ENCODE results near the gene PAPSS1. TPM values are rescaled to one million over a fixed set of nuclear protein-coding genes. Genes with fewer than 3 reads are reported as not detected.

PAPSS1 gene
- polyA plus RNA-seq, 3 donors, result 75.1 to 94.3 (median 82.9) TPM

DNA sequence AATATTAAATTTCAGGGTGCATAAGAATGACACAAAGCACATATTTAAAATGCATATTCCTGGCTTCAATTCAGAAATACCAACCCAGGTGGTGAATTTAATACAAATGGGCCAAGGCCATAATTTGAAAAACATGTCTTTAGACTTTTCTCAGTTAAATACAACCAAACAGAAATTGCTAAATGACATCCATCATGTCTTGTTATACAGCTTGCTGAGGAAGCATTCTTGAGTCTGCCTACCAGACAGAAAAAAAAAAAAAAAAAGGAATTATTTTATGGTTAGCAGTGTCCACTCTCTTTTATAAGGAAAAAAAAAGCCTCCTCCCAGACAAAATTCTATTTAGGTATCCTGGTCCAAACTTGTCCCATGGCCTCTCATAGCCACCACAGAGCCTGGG, 119.1 kb downstream of the PAPSS1 start:
- DNase-seq (ENCODE audit: extremely low read depth in 1 of 11, low read depth in 9 of 11, low spot score in 4 of 11), result no peak

DNA sequence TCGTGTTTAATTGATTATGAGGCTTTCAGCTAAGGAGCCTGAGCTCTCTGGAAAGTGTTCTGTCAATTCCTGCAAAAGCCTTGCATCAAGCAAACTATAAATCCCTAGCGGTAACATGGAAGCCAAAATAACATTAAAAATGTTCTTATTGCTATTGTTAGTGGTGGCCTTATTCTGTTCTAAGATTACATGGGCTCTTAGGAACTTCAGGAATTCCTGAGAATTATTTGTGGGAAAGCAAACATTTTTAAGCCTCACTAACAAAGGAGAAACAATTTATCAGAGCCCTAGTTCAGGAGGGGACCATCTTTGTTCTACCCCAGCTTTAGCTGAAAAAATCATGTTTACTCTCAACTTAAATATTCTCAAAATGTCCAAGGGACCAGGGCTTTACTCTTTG, 119.6 kb downstream of the PAPSS1 start:
- DNase-seq (ENCODE audit: extremely low read depth in 1 of 11, low read depth in 9 of 11, low spot score in 4 of 11), result peak in 1 of 11 donors; percentile 4

DNA sequence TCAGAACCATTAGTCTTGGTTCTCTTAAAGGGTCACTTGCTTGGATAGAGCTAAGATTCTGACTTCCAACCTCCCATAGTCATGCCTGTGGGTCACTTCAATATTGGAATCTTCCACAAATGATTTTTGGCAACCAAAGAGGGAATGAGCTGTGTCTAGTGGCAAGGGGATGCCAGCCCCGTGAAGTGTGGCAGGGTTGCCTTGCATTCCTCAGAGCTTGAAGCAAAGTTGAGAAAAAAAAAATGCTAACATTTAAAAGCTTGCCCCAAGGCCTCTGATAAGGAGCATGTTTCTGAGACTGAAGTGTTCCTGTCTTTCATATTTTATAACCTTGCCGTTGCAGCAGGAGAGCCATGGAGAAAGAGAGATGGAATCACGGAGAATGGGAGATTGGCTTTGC, 120.2 kb downstream of the PAPSS1 start:
- no peak for DNase-seq (ENCODE audit: extremely low read depth in 1 of 11, low read depth in 9 of 11, low spot score in 4 of 11)

DNA sequence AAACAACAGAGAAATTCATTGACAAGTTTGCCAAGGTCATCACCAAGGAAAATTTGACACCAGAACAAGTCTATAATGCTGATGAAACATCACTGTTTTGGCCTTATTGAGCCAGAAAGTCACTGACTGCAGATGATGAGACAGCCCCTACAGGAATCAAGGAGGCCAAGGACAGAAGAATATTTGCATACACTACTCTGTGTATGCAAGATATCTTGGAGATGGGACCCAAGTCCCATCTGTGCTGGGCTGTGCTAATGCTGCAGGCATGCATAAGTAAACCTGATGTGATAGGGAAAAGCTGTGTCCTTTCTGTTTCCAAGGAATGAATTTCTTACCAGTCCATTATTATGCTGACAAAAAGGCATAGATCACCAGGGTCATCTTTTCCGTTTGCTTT, 126.8 kb downstream of the PAPSS1 start:
- no peak for DNase-seq (ENCODE audit: extremely low read depth in 1 of 11, low read depth in 9 of 11, low spot score in 4 of 11)

DNA sequence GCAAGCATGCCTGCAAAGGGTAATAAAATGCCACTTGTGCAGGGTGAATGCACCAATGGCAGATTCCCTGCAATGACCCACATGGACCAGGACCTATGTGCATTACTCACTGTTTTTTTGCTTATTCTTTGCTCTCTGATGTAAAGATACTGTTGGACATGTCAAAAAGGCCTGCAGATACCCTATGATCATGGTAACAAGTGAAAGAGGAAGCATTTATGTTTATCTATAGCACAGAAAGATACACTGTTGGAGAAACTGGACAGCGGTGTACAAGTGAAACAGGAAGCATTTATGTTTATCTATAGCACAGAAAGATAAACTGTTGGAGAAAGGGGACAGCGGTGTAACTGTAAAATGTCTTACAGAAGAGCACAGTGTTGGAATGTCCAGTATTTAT, 127.5 kb downstream of the PAPSS1 start:
- no peak for DNase-seq (ENCODE audit: extremely low read depth in 1 of 11, low read depth in 9 of 11, low spot score in 4 of 11)

DNA sequence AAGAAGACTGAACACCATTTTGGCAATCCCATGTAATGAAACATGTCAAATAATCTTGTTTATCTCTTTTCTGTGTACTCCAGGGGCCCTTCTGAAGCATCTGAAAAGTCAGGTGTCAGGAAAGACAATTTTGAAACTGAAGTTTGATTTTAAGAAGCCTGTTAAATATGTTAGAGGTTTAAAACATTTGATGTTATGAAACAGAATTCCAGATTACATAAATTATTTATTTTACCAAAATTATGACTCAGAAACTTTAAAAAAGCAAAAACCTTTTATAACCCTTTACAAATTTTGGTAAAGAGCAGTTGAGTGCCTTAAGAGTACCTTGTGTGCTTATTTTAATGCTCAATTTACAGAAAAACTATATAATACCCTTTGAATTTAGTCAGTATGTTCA, 130.8 kb downstream of the PAPSS1 start:
- DNase-seq (ENCODE audit: extremely low read depth in 1 of 11, low read depth in 9 of 11, low spot score in 4 of 11), result no peak

DNA sequence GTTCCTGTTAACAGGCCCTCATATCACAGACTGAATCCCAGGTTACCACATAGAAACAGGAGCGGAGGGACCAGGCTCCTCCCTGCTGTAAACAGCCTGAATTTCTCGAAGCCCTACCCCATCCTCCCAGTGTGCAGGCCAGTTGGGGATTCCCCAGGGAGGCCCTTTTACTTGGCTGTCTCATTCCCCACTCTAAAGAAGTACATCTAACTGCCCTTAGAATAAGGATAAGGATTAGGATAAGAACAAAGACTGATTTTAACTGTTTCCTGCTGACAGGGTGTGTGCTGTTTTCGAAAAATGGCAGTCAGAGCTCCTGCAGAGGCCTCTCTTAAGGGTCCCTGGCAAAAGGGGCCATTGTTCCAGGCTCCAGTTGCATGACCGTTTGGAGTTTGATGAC, 133.7 kb downstream of the PAPSS1 start:
- no peak for DNase-seq (ENCODE audit: extremely low read depth in 1 of 11, low read depth in 9 of 11, low spot score in 4 of 11)

DNA sequence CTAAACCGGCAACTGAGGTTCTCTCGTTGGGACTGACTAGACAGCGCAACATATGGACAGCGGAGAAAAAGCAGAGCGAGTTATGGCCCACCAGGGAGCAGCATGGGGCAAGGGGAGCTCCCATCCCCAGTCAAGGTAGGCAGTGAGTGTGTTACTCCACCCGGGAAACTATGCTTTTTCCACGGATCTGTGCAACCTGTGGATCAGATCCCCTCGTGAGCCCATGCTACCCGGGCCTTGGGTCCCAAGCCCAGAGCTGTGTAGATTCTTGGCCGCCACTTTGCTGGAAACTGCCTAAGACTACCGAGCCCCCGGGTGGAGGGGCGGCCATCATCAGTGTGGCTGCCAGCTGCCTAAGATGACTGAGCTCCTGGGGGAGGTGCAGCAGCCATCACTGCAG, 140.9 kb downstream of the PAPSS1 start:
- DNase-seq (ENCODE audit: extremely low read depth in 1 of 11, low read depth in 9 of 11, low spot score in 4 of 11), result no peak

DNA sequence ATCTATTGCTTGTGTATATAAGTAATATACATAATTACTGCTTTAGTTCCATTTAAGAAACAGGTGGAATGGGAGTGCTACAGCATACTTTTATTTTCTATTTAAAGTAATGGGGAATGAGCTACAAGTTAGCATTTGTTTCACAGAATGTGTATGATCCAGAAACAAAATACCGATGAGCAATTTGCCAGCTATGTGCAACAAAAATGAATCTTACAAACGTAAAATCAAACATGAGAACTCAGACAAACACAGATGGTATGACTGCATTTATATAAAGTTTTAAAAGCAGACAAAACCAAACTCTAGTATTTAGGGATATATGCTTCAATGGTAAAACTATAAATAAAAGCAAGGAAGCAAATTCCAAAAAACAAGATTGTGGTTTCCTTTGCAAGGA, 141.7 kb downstream of the PAPSS1 start:
- DNase-seq (ENCODE audit: extremely low read depth in 1 of 11, low read depth in 9 of 11, low spot score in 4 of 11), result no peak

DNA sequence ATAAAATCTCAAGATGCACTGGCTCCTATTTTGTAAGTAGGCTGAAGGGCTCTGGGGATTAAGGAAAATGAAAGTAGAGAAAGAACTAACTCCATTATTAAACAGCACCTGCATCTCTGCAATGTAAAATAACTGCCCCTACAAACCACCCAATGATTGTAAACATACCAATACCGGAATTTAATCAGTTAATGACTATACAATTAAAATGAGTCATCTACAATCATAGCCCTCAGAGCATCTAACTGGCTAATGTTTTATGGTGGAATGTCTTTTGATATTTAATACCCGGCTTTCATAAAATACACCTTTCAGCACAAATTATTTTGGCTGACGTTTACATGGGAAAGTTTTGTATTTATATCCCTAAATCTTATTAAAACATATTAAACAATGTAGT, 142.3 kb downstream of the PAPSS1 start:
- no peak for DNase-seq (ENCODE audit: extremely low read depth in 1 of 11, low read depth in 9 of 11, low spot score in 4 of 11)

DNA sequence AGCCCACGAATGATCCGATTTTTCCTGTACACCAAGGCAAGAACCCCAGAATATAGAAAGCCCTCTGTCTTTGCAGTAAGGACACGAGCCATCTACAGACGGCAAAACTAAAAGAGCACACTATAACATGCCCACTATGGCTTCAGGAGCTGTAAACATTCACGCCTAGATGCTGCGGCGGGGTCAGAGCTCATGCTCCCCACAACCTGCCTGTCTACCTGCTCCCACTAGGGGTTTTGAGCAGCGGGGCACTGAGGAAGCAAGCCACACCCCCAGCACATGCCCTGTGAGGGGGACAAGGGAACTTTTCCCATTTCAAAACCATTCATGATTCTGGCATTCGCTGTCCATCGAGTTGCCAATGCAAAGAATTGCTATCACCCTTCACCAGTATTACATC, 144.8 kb downstream of the PAPSS1 start:
- DNase-seq (ENCODE audit: extremely low read depth in 1 of 11, low read depth in 9 of 11, low spot score in 4 of 11), result no peak

DNA sequence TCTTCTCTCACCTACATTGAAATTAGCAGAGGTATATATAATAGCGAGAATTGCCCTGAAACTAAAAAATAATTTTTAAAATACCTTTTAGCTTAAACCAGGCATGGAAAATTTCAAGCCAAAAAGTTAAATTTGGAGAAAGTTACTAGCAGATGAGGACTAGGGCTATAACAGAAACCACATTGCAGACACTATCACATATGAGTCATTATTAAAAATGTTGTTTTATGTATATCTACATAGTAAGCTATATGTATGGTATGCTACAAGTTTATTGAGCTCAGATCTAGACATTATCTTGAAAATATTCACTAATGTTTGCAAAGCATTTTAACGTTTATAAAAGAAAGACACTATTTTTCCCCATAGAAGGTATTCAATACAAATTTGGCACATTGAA, 147.8 kb downstream of the PAPSS1 start:
- no peak for DNase-seq (ENCODE audit: extremely low read depth in 1 of 11, low read depth in 9 of 11, low spot score in 4 of 11)

DNA sequence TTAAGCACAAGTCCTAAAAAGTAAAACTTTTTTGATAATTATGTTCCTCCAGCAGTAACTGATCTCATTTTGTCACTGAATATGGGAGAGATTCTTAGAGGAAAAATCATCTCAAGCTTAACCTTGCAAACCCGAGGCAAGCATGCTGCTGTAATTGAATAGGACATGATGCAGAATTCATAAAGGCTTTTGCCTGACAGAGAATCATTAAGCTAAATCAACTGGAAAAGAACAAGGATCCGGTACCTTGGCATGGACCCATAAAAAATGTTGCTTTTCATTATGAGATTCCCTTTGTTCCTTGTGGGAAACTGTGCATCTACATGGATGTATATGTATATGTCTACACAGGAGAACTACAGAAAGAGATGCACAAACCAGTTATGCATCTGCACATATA, 149.1 kb downstream of the PAPSS1 start:
- no peak for DNase-seq (ENCODE audit: extremely low read depth in 1 of 11, low read depth in 9 of 11, low spot score in 4 of 11)

DNA sequence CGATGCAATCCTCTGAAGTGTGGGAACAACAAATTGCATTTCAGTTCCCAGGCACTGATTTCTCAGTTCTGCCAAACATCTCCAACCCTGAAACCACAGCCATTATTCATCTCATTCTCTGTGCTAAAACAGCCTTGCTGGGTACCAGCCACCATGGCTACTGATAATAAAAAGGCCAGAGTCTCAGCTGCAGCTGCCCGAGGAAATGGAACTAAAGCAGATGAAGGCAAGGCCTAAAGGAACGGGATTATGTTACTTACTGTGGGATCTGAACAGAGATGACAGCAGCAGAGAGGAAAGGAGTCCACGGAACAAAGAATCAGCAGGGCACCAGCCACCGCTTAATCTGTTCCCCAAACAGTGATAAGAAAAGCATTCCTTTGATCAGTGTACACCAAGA, 155.7 kb downstream of the PAPSS1 start:
- no peak for DNase-seq (ENCODE audit: extremely low read depth in 1 of 11, low read depth in 9 of 11, low spot score in 4 of 11)

Other genes starting within 250 kb of the PAPSS1 start
- gene SGMS2, start 104.7 kb upstream of the PAPSS1 start, polyA plus RNA-seq (ENCODE audit: insufficient read length in 3 of 3), result 10 to 100 TPM in 2 of 3 donors, 1 to 10 TPM in 1; 10.0 to 16.9 (median 13.2) TPM
- gene CYP2U1, start 211.3 kb upstream of the PAPSS1 start, polyA plus RNA-seq (ENCODE audit: insufficient read length in 3 of 3), result 1 to 10 TPM; 4.4 to 5.6 (median 4.6) TPM